Measurements from ENCODE around the gene TIAL1.

The TIAL1 gene

GRCh38 chr10:119543814-119544642, 52.7 kb downstream of the TIAL1 start:
- H3K9ac ChIP-seq (ENCODE audit: low read depth, low read length): no peak overlapping the region
- H3K4me3 ChIP-seq (ENCODE audit: low read length): peak overlapping the region; percentile 65
- no peaks in the 10 kb centered on the region for H3K36me3 ChIP-seq (ENCODE audit: insufficient read depth, low read depth, low read length)
- H3K27ac ChIP-seq (ENCODE audit: low read length): no peak overlapping the region
- no peaks in the 10 kb centered on the region for H3K9me3 ChIP-seq (ENCODE audit: insufficient read depth, low read depth, low read length)
- peaks cover 73% of the 10 kb centered on the region for H3K27me3 ChIP-seq (ENCODE audit: insufficient read depth, low read length)
- no peaks in the 10 kb centered on the region; the same call in 1 of the 2 replicates for H3K4me1 ChIP-seq (ENCODE audit: insufficient read depth, low read length)

GRCh38 chr10:119542988-119543813, 53.6 kb downstream of the TIAL1 start:
- peaks cover 73% of the 10 kb centered on the region for H3K27me3 ChIP-seq (ENCODE audit: insufficient read depth, low read length)
- H3K9me3 ChIP-seq (ENCODE audit: insufficient read depth, low read depth, low read length): no peaks in the 10 kb centered on the region
- no peak overlapping the region for H3K27ac ChIP-seq (ENCODE audit: low read length)
- peak overlapping the region; percentile 65 for H3K4me3 ChIP-seq (ENCODE audit: low read length)
- no peaks in the 10 kb centered on the region for H3K36me3 ChIP-seq (ENCODE audit: insufficient read depth, low read depth, low read length)
- no peak overlapping the region for H3K9ac ChIP-seq (ENCODE audit: low read depth, low read length)
- no peaks in the 10 kb centered on the region; the same call in 1 of the 2 replicates for H3K4me1 ChIP-seq (ENCODE audit: insufficient read depth, low read length)

- H3K4me1 ChIP-seq (ENCODE audit: insufficient read depth, low read length): no peaks in the 10 kb centered on the region; the same call in 1 of the 2 replicates
- no peaks in the 10 kb centered on the region for H3K36me3 ChIP-seq (ENCODE audit: insufficient read depth, low read depth, low read length)
- peaks cover 76% of the 10 kb centered on the region for H3K27me3 ChIP-seq (ENCODE audit: insufficient read depth, low read length)
- H3K27ac ChIP-seq (ENCODE audit: low read length): no peak within 1 kb of the TSS
- no peak within 1 kb of the TSS for H3K9ac ChIP-seq (ENCODE audit: low read depth, low read length)
- H3K4me3 ChIP-seq (ENCODE audit: low read length): peak within 1 kb of the TSS; percentile 65
- no peaks in the 10 kb centered on the region for H3K9me3 ChIP-seq (ENCODE audit: insufficient read depth, low read depth, low read length)
Observed at GRCh38 chr10:119542357-119542987, 54.3 kb downstream of the TIAL1 start, which contains the start of gene RGS10. Gene RGS10, minus strand, starts transcription at chr10:119542719. Its CDS starts 81 bp downstream, at chr10:119542638.

GRCh38 chr10:119541459-119542356, 55.1 kb downstream of the TIAL1 start:
- Histone ChIP-seq H3K27ac (ENCODE audit: low read length) (no peak overlapping the region), H3K27me3 (ENCODE audit: insufficient read depth, low read length) (peaks cover 76% of the 10 kb centered on the region), H3K4me3 (ENCODE audit: low read length) (peak overlapping the region; percentile 65), H3K4me1 (ENCODE audit: insufficient read depth, low read length) (no peaks in the 10 kb centered on the region; the same call in 1 of the 2 replicates), H3K36me3 (ENCODE audit: insufficient read depth, low read depth, low read length) (no peaks in the 10 kb centered on the region), H3K9ac (ENCODE audit: low read depth, low read length) (no peak overlapping the region), H3K9me3 (ENCODE audit: insufficient read depth, low read depth, low read length) (no peaks in the 10 kb centered on the region)

GRCh38 chr10:119541046-119541445, 55.7 kb downstream of the TIAL1 start:
- Histone ChIP-seq H3K9me3 (ENCODE audit: insufficient read depth, low read depth, low read length) (no peaks in the 10 kb centered on the region), H3K4me1 (ENCODE audit: insufficient read depth, low read length) (no peaks in the 10 kb centered on the region; the same call in 1 of the 2 replicates), H3K27me3 (ENCODE audit: insufficient read depth, low read length) (peaks cover 73% of the 10 kb centered on the region), H3K9ac (ENCODE audit: low read depth, low read length) (no peak overlapping the region), H3K36me3 (ENCODE audit: insufficient read depth, low read depth, low read length) (no peaks in the 10 kb centered on the region), H3K27ac (ENCODE audit: low read length) (no peak overlapping the region), H3K4me3 (ENCODE audit: low read length) (no peak overlapping the region)

GRCh38 chr10:119540038-119540437, 56.7 kb downstream of the TIAL1 start:
- Histone ChIP-seq H3K27ac (ENCODE audit: low read length) (no peak overlapping the region), H3K27me3 (ENCODE audit: insufficient read depth, low read length) (peaks cover 63% of the 10 kb centered on the region), H3K4me3 (ENCODE audit: low read length) (no peak overlapping the region), H3K9ac (ENCODE audit: low read depth, low read length) (no peak overlapping the region), H3K9me3 (ENCODE audit: insufficient read depth, low read depth, low read length) (no peaks in the 10 kb centered on the region), H3K4me1 (ENCODE audit: insufficient read depth, low read length) (no peaks in the 10 kb centered on the region; the same call in 1 of the 2 replicates), H3K36me3 (ENCODE audit: insufficient read depth, low read depth, low read length) (no peaks in the 10 kb centered on the region)

- Histone ChIP-seq H3K27ac (ENCODE audit: low read length) (no peak overlapping the region), H3K4me1 (ENCODE audit: insufficient read depth, low read length) (no peaks in the 10 kb centered on the region; the same call in 1 of the 2 replicates), H3K27me3 (ENCODE audit: insufficient read depth, low read length) (peaks cover 56% of the 10 kb centered on the region), H3K4me3 (ENCODE audit: low read length) (no peak overlapping the region), H3K36me3 (ENCODE audit: insufficient read depth, low read depth, low read length) (no peaks in the 10 kb centered on the region), H3K9me3 (ENCODE audit: insufficient read depth, low read depth, low read length) (no peaks in the 10 kb centered on the region), H3K9ac (ENCODE audit: low read depth, low read length) (no peak overlapping the region)
Observed at GRCh38 chr10:119539359-119539825, 57.4 kb downstream of the TIAL1 start.

- H3K27me3 ChIP-seq (ENCODE audit: insufficient read depth, low read length): peaks cover 50% of the 10 kb centered on the region
- H3K36me3 ChIP-seq (ENCODE audit: insufficient read depth, low read depth, low read length): no peaks in the 10 kb centered on the region
- H3K9ac ChIP-seq (ENCODE audit: low read depth, low read length): no peak overlapping the region
- H3K4me3 ChIP-seq (ENCODE audit: low read length): no peak overlapping the region
- H3K27ac ChIP-seq (ENCODE audit: low read length): no peak overlapping the region
- no peaks in the 10 kb centered on the region; the same call in 1 of the 2 replicates for H3K4me1 ChIP-seq (ENCODE audit: insufficient read depth, low read length)
- no peaks in the 10 kb centered on the region for H3K9me3 ChIP-seq (ENCODE audit: insufficient read depth, low read depth, low read length)
Observed at GRCh38 chr10:119538632-119539358, 58.0 kb downstream of the TIAL1 start.

GRCh38 chr10:119537953-119538630, 58.7 kb downstream of the TIAL1 start:
- Histone ChIP-seq H3K27ac (ENCODE audit: low read length) (no peak overlapping the region), H3K36me3 (ENCODE audit: insufficient read depth, low read depth, low read length) (no peaks in the 10 kb centered on the region), H3K9me3 (ENCODE audit: insufficient read depth, low read depth, low read length) (no peaks in the 10 kb centered on the region), H3K9ac (ENCODE audit: low read depth, low read length) (no peak overlapping the region), H3K4me1 (ENCODE audit: insufficient read depth, low read length) (no peaks in the 10 kb centered on the region), H3K4me3 (ENCODE audit: low read length) (no peak overlapping the region), H3K27me3 (ENCODE audit: insufficient read depth, low read length) (peaks cover 43% of the 10 kb centered on the region)

- Histone ChIP-seq H3K4me1 (ENCODE audit: insufficient read depth, low read length) (no peaks in the 10 kb centered on the region), H3K27me3 (ENCODE audit: insufficient read depth, low read length) (peaks cover 28% of the 10 kb centered on the region), H3K9ac (ENCODE audit: low read depth, low read length) (no peak overlapping the region), H3K36me3 (ENCODE audit: insufficient read depth, low read depth, low read length) (no peaks in the 10 kb centered on the region), H3K9me3 (ENCODE audit: insufficient read depth, low read depth, low read length) (no peaks in the 10 kb centered on the region), H3K27ac (ENCODE audit: low read length) (no peak overlapping the region), H3K4me3 (ENCODE audit: low read length) (no peak overlapping the region)
Observed at GRCh38 chr10:119536508-119537025, 60.2 kb downstream of the TIAL1 start.
